ENCODE results near the gene CHEK1. TPM values are rescaled to one million over a fixed set of nuclear protein-coding genes. Genes with fewer than 3 reads are reported as not detected.

Gene CHEK1
- total RNA-seq, 1 experiment from 2014 or later: 71.6 TPM

DNA sequence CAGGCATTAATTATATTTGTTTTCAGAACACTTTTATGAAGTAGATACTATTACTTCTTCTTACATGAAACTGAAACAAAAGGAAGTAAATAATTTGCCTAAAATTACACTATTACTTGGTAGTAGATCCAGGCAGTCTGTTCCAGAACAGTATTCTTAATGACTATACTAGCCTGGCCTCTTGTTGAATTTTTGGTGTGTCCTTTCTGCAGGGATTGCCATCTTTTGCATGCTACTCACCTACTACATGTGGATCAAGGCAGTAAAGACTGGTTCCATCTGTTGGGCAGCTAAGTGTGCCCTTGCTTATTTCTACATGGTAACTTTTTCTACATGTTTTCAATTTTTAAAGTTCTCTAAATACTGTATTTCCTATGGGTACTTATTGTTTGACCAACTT is 19.5 kb upstream of the CHEK1 start:
- H3K27me3 ChIP-seq (ENCODE audit: control insufficient read depth, insufficient read depth, low read length): no peaks in the 10 kb centered on the region
- H3K9me3 ChIP-seq (ENCODE audit: control insufficient read depth, insufficient read depth, low read depth, low read length): no peaks in the 10 kb centered on the region
- ChIA-PET CTCF (no interaction called here), POLR2A (no interaction called here)
- BruUV-seq (replicated peaks): no TSS peak
- in situ Hi-C loops (cut with HindIII; ENCODE audit: low pct_unique_long_range_greater_than_20kb, low sequenced_read_pairs) (no loop called here), intact Hi-C loops (cut with micrococcal nuclease; ENCODE audit: unreplicated experiment) (no loop called here)
- TF ChIP-seq, protein P1, sequence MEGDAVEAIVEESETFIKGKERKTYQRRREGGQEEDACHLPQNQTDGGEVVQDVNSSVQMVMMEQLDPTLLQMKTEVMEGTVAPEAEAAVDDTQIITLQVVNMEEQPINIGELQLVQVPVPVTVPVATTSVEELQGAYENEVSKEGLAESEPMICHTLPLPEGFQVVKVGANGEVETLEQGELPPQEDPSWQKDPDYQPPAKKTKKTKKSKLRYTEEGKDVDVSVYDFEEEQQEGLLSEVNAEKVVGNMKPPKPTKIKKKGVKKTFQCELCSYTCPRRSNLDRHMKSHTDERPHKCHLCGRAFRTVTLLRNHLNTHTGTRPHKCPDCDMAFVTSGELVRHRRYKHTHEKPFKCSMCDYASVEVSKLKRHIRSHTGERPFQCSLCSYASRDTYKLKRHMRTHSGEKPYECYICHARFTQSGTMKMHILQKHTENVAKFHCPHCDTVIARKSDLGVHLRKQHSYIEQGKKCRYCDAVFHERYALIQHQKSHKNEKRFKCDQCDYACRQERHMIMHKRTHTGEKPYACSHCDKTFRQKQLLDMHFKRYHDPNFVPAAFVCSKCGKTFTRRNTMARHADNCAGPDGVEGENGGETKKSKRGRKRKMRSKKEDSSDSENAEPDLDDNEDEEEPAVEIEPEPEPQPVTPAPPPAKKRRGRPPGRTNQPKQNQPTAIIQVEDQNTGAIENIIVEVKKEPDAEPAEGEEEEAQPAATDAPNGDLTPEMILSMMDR (IDR thresholded peaks at IDR 0.05): no peak
- no peak for TF ChIP-seq REST (IDR thresholded peaks at IDR 0.05; ENCODE audit: insufficient read depth in 1 of 2, low read depth in 2 of 2, low read length in 1 of 2)
- TF ChIP-seq SIN3A (IDR thresholded peaks at IDR 0.05; ENCODE audit: borderline replicate concordance, insufficient read depth, low read depth, low read length): no peak
- no peak for TF ChIP-seq TCF7L2 (IDR thresholded peaks at IDR 0.05; ENCODE audit: low read depth, low read length)
- TF ChIP-seq POLR2AphosphoS5 (IDR thresholded peaks at IDR 0.05; ENCODE audit: low read depth, low read length): no peak
- ATAC-seq (no peak), DNase-seq (ENCODE audit: low read depth, low spot score) (no peak)
- H3K27ac ChIP-seq (ENCODE audit: low read length): no peak overlapping the region
- no peaks in the 10 kb centered on the region for H3K4me1 ChIP-seq (ENCODE audit: control insufficient read depth, insufficient read depth, low read length)
- no peak overlapping the region for H3K4me3 ChIP-seq (ENCODE audit: low read depth in 2 of 2, low read length in 2 of 2)
- H3K36me3 ChIP-seq (ENCODE audit: control insufficient read depth, insufficient read depth, low read length): peaks cover 74% of the 10 kb centered on the region

GRCh38 chr11:125609545-125609944 is 15.4 kb upstream of the CHEK1 start:
- TSS peak; percentile 28 for BruUV-seq (replicated peaks)
- DNase-seq (ENCODE audit: low read depth, low spot score) (no peak), ATAC-seq (no peak)
- in situ Hi-C loops (cut with HindIII; ENCODE audit: low pct_unique_long_range_greater_than_20kb, low sequenced_read_pairs) (no loop called here), intact Hi-C loops (cut with micrococcal nuclease; ENCODE audit: unreplicated experiment) (no loop called here)
- ChIA-PET POLR2A (no interaction called here), CTCF (no interaction called here)
- H3K27me3 ChIP-seq (ENCODE audit: control insufficient read depth, insufficient read depth, low read length): no peaks in the 10 kb centered on the region
- TF ChIP-seq POLR2AphosphoS5 (IDR thresholded peaks at IDR 0.05; ENCODE audit: low read depth, low read length) (no peak), SIN3A (IDR thresholded peaks at IDR 0.05; ENCODE audit: borderline replicate concordance, insufficient read depth, low read depth, low read length) (no peak), TCF7L2 (IDR thresholded peaks at IDR 0.05; ENCODE audit: low read depth, low read length) (no peak), REST (IDR thresholded peaks at IDR 0.05; ENCODE audit: insufficient read depth in 1 of 2, low read depth in 2 of 2, low read length in 1 of 2) (no peak)
- TF ChIP-seq, protein P1 (IDR thresholded peaks at IDR 0.05): no peak
- H3K4me3 ChIP-seq (ENCODE audit: low read depth in 2 of 2, low read length in 2 of 2): no peak overlapping the region
- H3K27ac ChIP-seq (ENCODE audit: low read length): no peak overlapping the region
- no peaks in the 10 kb centered on the region for H3K9me3 ChIP-seq (ENCODE audit: control insufficient read depth, insufficient read depth, low read depth, low read length)
- H3K36me3 ChIP-seq (ENCODE audit: control insufficient read depth, insufficient read depth, low read length): peaks cover 77% of the 10 kb centered on the region
- H3K4me1 ChIP-seq (ENCODE audit: control insufficient read depth, insufficient read depth, low read length): no peaks in the 10 kb centered on the region

Data from Panc1 (cell line).